HG03575 (cell line): Measurements from ENCODE around the gene MIF4GD.
A peak's percentile ranks its signal among the peaks of the same experiment; 100 is the strongest.
"Not testable (repeated sequence)": the region's sequence is repeated elsewhere in the genome, so short reads cannot be mapped to it uniquely, and the experiment has no call there.

Experiments used
- ATAC-seq: cut with Tn5 transposase; IDR thresholded peaks from one replicate; pipeline ENCODE4 v1.9.1; 2021; ENCODE audit not compliant: unreplicated experiment, insufficient number of reproducible peaks, low FRiP score; ENCODE audit errors: extremely low read depth

Gene MIF4GD

GRCh38 chr17:75270966-75271232, at the start of gene MIF4GD:
TSS of gene MIF4GD (minus strand) at chr17:75271231. CDS start at chr17:75270195, 1,036 bp downstream.
- no peak for ATAC-seq

- ATAC-seq, result no peak
Observed at GRCh38 chr17:75319904-75320691, 49.1 kb upstream of the MIF4GD start.

- ATAC-seq, result no peak
Observed at GRCh38 chr17:75318615-75319222, 47.7 kb upstream of the MIF4GD start.

- ATAC-seq, result no peak
Observed at GRCh38 chr17:75318211-75318610, 47.2 kb upstream of the MIF4GD start.

GRCh38 chr17:75317671-75318070, 46.6 kb upstream of the MIF4GD start:
- ATAC-seq, result no peak

- no peak for ATAC-seq
Observed at GRCh38 chr17:75316253-75316652, 45.2 kb upstream of the MIF4GD start.

- ATAC-seq, result no peak
Observed at GRCh38 chr17:75315541-75316243, 44.7 kb upstream of the MIF4GD start.

- ATAC-seq, result no peak
Observed at GRCh38 chr17:75313941-75314551, 43.0 kb upstream of the MIF4GD start.

- no peak for ATAC-seq
Observed at GRCh38 chr17:75308732-75309629, 38.0 kb upstream of the MIF4GD start.

- no peak for ATAC-seq
Observed at GRCh38 chr17:75307957-75308731, 37.1 kb upstream of the MIF4GD start.

- no peak for ATAC-seq
Observed at GRCh38 chr17:75301502-75302206, 30.6 kb upstream of the MIF4GD start.

GRCh38 chr17:75301049-75301448, 30.0 kb upstream of the MIF4GD start:
- ATAC-seq, result no peak

GRCh38 chr17:75300280-75300679, 29.2 kb upstream of the MIF4GD start:
- ATAC-seq, result no peak

GRCh38 chr17:75295201-75296158, 24.4 kb upstream of the MIF4GD start:
- peak; percentile 47 for ATAC-seq

GRCh38 chr17:75292810-75293448, 21.9 kb upstream of the MIF4GD start:
- not testable (repeated sequence) for ATAC-seq

GRCh38 chr17:75289832-75290337, 18.9 kb upstream of the MIF4GD start:
- no peak for ATAC-seq
